Spleen (tissue), 7 donors: ENCODE results near the gene CCL17.

Source experiments
- POLR2A ChIP-seq, 3 donors: fragments of 450-650 bp; IDR thresholded peaks; one replicate each; pipeline ENCODE4 v1.5.1; 2017; ENCODE audit warnings: antibody characterized with exemption in 3 of 3, mild to moderate bottlenecking in 1 of 3
- TF ChIP-seq, protein P1 (sequence below), 11 experiments: fragments of 200-600 bp in 7 of 11; fragments of 450-650 bp in 4 of 11; sonication (generic) in 4 of 11; IDR thresholded peaks in 8 of 11; conservative IDR thresholded peaks in 3 of 11; 1 replicate in 7 of 11; 2 replicates in 4 of 11; pipeline versions ENCODE4 v1.4.0 to v1.8.0; 2016 to 2021; ENCODE audit warnings: antibody characterized with exemption in 11 of 11, inconsistent platforms in 4 of 11, mild to moderate bottlenecking in 1 of 11
- donor health status: DM: no; HTN: no; CAD: no; lungs with moderate emphysema.
- donor health status: DM: no; HTN: no; CAD: no.
- donor health status: DM: no; HTN: no; CAD: no.

GRCh38 chr16:57426356-57426755, 21.8 kb downstream of the CCL17 start:
- TF ChIP-seq, protein P1, sequence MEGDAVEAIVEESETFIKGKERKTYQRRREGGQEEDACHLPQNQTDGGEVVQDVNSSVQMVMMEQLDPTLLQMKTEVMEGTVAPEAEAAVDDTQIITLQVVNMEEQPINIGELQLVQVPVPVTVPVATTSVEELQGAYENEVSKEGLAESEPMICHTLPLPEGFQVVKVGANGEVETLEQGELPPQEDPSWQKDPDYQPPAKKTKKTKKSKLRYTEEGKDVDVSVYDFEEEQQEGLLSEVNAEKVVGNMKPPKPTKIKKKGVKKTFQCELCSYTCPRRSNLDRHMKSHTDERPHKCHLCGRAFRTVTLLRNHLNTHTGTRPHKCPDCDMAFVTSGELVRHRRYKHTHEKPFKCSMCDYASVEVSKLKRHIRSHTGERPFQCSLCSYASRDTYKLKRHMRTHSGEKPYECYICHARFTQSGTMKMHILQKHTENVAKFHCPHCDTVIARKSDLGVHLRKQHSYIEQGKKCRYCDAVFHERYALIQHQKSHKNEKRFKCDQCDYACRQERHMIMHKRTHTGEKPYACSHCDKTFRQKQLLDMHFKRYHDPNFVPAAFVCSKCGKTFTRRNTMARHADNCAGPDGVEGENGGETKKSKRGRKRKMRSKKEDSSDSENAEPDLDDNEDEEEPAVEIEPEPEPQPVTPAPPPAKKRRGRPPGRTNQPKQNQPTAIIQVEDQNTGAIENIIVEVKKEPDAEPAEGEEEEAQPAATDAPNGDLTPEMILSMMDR (IDR thresholded peaks at IDR 0.05 in 8 of 11, conservative IDR thresholded peaks at IDR 0.05 in 3 of 11): no peak
- TF ChIP-seq POLR2A (IDR thresholded peaks at IDR 0.05): no peak
